HL-60 (cell line): ENCODE results near the gene WASHC4.

Experiments used
- DNase-seq, 2 experiments: peaks; one replicate each; pipeline ENCODE4 v3.0.0-alpha.2; 2010 to 2020; ENCODE audit warnings: low read depth in 1 of 2, low spot score in 1 of 2
- H3K27ac ChIP-seq: fragments of 250-450 bp; sonication (Bioruptor Pico); replicated peaks from 2 replicates; pipeline ENCODE4 v1.5.1; 2020; ENCODE audit warnings: mild to moderate bottlenecking, moderate library complexity
- H3K27me3 ChIP-seq: fragments of 250-450 bp; sonication (Bioruptor Pico); 2 replicates; pipeline ENCODE4 v1.5.1; 2021; ENCODE audit warnings: mild to moderate bottlenecking, moderate library complexity; ENCODE audit not compliant: insufficient read depth, poor library complexity, severe bottlenecking
- H3K4me3 ChIP-seq: replicated peaks from 2 replicates; pipeline ENCODE4 v1.5.1; 2011; ENCODE audit warnings: mild to moderate bottlenecking, control low read depth, low read length; ENCODE audit not compliant: insufficient read depth
- GABPA ChIP-seq: IDR thresholded peaks from 2 replicates; pipeline ENCODE4 v1.6.1; 2012; ENCODE audit warnings: low read depth
- POLR2AphosphoS5 ChIP-seq: IDR thresholded peaks from 2 replicates; pipeline ENCODE4 v1.6.1; 2012; ENCODE audit warnings: low read depth
- SPI1 ChIP-seq: IDR thresholded peaks from 2 replicates; pipeline ENCODE4 v1.6.1; 2012; ENCODE audit warnings: low read depth, mild to moderate bottlenecking, borderline replicate concordance
- TF ChIP-seq, protein P1 (sequence below): IDR thresholded peaks from one replicate; pipeline ENCODE4 v1.5.1; 2011; ENCODE audit warnings: low read length, control low read depth, inconsistent platforms; ENCODE audit not compliant: insufficient read depth
- TF ChIP-seq, protein P2 (sequence below): IDR thresholded peaks from 2 replicates; pipeline ENCODE4 v1.6.1; 2012; ENCODE audit warnings: low read depth; ENCODE audit not compliant: insufficient replicate concordance

WASHC4 gene

DNA sequence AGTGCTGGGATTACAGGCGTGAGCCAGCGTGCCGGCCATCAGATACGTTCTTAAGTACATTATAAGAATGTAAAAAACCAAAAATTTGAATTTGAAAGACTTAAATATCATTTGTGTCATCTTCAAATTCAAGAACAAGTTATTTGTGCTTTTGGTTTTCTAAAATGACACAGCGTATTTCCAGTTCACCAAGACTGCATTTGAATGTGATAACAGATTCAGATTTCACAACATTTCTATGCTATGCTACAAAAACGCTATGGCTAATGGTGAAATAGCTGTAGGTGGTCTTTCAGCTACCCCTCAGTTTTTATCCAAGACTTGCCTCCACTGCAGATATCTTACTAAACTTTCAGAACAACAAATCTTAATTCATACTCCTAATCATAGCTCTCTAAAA is 81.8 kb downstream of the WASHC4 start:
- Histone ChIP-seq H3K27ac (no peak overlapping the region), H3K4me3 (no peak overlapping the region), H3K27me3 (no peaks in the 10 kb centered on the region)
- DNase-seq, result no peak
- no peak for TF ChIP-seq GABPA
- TF ChIP-seq, protein P1, sequence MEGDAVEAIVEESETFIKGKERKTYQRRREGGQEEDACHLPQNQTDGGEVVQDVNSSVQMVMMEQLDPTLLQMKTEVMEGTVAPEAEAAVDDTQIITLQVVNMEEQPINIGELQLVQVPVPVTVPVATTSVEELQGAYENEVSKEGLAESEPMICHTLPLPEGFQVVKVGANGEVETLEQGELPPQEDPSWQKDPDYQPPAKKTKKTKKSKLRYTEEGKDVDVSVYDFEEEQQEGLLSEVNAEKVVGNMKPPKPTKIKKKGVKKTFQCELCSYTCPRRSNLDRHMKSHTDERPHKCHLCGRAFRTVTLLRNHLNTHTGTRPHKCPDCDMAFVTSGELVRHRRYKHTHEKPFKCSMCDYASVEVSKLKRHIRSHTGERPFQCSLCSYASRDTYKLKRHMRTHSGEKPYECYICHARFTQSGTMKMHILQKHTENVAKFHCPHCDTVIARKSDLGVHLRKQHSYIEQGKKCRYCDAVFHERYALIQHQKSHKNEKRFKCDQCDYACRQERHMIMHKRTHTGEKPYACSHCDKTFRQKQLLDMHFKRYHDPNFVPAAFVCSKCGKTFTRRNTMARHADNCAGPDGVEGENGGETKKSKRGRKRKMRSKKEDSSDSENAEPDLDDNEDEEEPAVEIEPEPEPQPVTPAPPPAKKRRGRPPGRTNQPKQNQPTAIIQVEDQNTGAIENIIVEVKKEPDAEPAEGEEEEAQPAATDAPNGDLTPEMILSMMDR, result no peak
- TF ChIP-seq, protein P2, sequence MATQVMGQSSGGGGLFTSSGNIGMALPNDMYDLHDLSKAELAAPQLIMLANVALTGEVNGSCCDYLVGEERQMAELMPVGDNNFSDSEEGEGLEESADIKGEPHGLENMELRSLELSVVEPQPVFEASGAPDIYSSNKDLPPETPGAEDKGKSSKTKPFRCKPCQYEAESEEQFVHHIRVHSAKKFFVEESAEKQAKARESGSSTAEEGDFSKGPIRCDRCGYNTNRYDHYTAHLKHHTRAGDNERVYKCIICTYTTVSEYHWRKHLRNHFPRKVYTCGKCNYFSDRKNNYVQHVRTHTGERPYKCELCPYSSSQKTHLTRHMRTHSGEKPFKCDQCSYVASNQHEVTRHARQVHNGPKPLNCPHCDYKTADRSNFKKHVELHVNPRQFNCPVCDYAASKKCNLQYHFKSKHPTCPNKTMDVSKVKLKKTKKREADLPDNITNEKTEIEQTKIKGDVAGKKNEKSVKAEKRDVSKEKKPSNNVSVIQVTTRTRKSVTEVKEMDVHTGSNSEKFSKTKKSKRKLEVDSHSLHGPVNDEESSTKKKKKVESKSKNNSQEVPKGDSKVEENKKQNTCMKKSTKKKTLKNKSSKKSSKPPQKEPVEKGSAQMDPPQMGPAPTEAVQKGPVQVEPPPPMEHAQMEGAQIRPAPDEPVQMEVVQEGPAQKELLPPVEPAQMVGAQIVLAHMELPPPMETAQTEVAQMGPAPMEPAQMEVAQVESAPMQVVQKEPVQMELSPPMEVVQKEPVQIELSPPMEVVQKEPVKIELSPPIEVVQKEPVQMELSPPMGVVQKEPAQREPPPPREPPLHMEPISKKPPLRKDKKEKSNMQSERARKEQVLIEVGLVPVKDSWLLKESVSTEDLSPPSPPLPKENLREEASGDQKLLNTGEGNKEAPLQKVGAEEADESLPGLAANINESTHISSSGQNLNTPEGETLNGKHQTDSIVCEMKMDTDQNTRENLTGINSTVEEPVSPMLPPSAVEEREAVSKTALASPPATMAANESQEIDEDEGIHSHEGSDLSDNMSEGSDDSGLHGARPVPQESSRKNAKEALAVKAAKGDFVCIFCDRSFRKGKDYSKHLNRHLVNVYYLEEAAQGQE, result no peak
- no peak for TF ChIP-seq POLR2AphosphoS5
- TF ChIP-seq SPI1, result no peak

DNA sequence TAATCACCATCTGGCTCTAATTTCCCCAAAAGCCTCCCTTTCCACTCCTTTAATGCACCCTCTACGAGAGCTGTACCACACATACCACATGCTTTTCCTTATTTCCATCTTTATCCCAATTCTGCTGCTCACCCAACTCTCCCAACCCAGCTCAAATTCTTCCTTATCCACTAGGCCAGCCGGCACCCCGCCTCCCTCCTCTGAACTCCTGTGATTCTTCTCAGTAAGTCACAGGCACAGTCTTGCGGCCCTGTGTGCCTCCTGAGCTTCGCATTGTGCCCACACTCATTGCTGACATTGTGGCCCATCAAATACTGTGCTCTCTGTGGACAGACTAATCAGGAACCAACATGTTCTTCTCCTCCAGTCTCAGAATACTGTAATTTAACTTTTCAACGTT is 83.0 kb downstream of the WASHC4 start:
- H3K27ac ChIP-seq, result no peak overlapping the region

DNA sequence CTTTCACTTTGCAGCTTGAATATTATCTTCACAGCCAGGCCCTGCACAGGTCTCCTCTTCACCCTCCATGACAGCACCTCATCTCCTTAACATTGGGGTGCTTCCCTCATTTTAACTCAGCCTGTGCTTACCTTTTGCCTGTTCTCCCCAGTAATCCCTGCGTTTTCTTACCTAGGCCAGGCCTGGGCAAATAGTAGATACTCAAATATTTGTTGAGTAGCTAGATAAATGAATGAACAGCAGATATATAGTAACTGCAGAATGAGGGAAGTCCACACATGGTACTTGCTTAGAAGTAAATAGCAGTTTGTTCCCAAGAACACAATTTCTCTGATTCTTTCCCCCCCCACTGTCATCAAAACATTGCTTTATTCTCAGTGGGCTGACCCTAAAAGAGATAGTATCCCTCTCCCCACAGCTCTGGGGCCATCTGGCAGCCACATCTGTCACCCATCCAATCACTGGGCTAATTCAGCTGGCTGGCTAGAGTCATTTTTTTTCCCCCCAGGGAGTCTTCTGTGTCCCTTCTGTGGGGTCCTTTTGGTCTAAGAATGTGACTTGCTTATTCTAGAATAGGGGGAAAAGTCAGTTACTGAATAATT is 85.2 kb downstream of the WASHC4 start:
- DNase-seq, result no peak
- no peak for TF ChIP-seq SPI1
- TF ChIP-seq, protein P1, result no peak
- TF ChIP-seq POLR2AphosphoS5, result no peak
- TF ChIP-seq, protein P2, result no peak
- no peak for TF ChIP-seq GABPA
- no peak overlapping the region for H3K4me3 ChIP-seq
- H3K27ac ChIP-seq, result no peak overlapping the region
- H3K27me3 ChIP-seq, result no peaks in the 10 kb centered on the region

More for the DNA sequence above, 83.0 kb downstream of the WASHC4 start:
- H3K4me3 ChIP-seq, result no peak overlapping the region
- TF ChIP-seq GABPA (no peak), POLR2AphosphoS5 (no peak), SPI1 (no peak)
- TF ChIP-seq, protein P1, result no peak
- TF ChIP-seq, protein P2, result no peak
- DNase-seq, result no peak
- no peaks in the 10 kb centered on the region for H3K27me3 ChIP-seq
